ENCODE measurements around the gene NDUFB1. TPM values are rescaled to one million over a fixed set of nuclear protein-coding genes. Genes with fewer than 3 reads are reported as not detected.
A peak's percentile ranks its signal among the peaks of the same experiment; 100 is the strongest.

The NDUFB1 gene
- total and polyA plus RNA-seq, 2 of the 13 experiments (the other 11 are each of a cell fraction or from before 2014, with no cell fraction given) = 181 to 281 TPM

- TF ChIP-seq GATAD1 (CRISPR knock-in tag; IDR thresholded peaks at IDR 0.05) = peak; percentile 88
- peak; percentile 37; the same call in 1 of the 2 replicates for TF ChIP-seq TFDP1 (CRISPR knock-in tag; IDR thresholded peaks at IDR 0.05; ENCODE audit: borderline replicate concordance)
- TF ChIP-seq ZBTB3 (CRISPR knock-in tag; IDR thresholded peaks at IDR 0.05; ENCODE audit: borderline replicate concordance, low read depth) = no peak
- no peak for TF ChIP-seq ATF1 (CRISPR knock-in tag; IDR thresholded peaks at IDR 0.05)
- no peak; the same call in 1 of the 2 replicates for TF ChIP-seq ZNF274 (CRISPR knock-in tag; IDR thresholded peaks at IDR 0.05)
- no peak for TF ChIP-seq SNAPC2 (CRISPR knock-in tag; IDR thresholded peaks at IDR 0.05)
- TF ChIP-seq ZFP1 (CRISPR knock-in tag; IDR thresholded peaks at IDR 0.05) = no peak
- no peak for TF ChIP-seq HNRNPL (IDR thresholded peaks at IDR 0.05; ENCODE audit: low read depth, low read length)
- TF ChIP-seq MAFK (conservative IDR thresholded peaks at IDR 0.05 in 1 of 2, IDR thresholded peaks at IDR 0.05 in 1 of 2; ENCODE audit: low read length in 2 of 2) = no peak
- peak; percentile 69 for TF ChIP-seq SAP130 (CRISPR knock-in tag; IDR thresholded peaks at IDR 0.05; ENCODE audit: low read depth)
- no peak for TF ChIP-seq HMG20B (CRISPR knock-in tag; conservative IDR thresholded peaks at IDR 0.05)
- TF ChIP-seq ZFX (CRISPR knock-in tag; IDR thresholded peaks at IDR 0.05; ENCODE audit: low read depth) = peak; percentile 66
- no peak for TF ChIP-seq SOX6 (IDR thresholded peaks at IDR 0.05)
- TF ChIP-seq SOX6 (CRISPR knock-in tag; IDR thresholded peaks at IDR 0.05) = no peak
- no peak for TF ChIP-seq ZNF737 (CRISPR knock-in tag; IDR thresholded peaks at IDR 0.05; ENCODE audit: borderline replicate concordance)
- TF ChIP-seq NR1H2 (CRISPR knock-in tag; IDR thresholded peaks at IDR 0.05; ENCODE audit: borderline replicate concordance, low read depth) = peak; percentile 32; the same call in 1 of the 2 replicates
- TF ChIP-seq ZBTB7A (CRISPR knock-in tag; IDR thresholded peaks at IDR 0.05) = no peak
- no peak for TF ChIP-seq ZNF510 (CRISPR knock-in tag; IDR thresholded peaks at IDR 0.05; ENCODE audit: low read depth)
- TF ChIP-seq NFE2L2 (IDR thresholded peaks at IDR 0.05; ENCODE audit: low read length) = no peak
- TF ChIP-seq KAT7 (CRISPR knock-in tag; IDR thresholded peaks at IDR 0.05; ENCODE audit: borderline replicate concordance) = peak; percentile 56; the same call in 1 of the 2 replicates
- no peak for TF ChIP-seq ZNF569 (CRISPR knock-in tag; IDR thresholded peaks at IDR 0.05; ENCODE audit: borderline replicate concordance)
- TF ChIP-seq ZSCAN5A (CRISPR knock-in tag; IDR thresholded peaks at IDR 0.05; ENCODE audit: borderline replicate concordance) = no peak
- 0 out of 2 replicates have a peak, but pooled peaks have one; percentile 26 for TF ChIP-seq ZBTB10 (CRISPR knock-in tag; IDR thresholded peaks at IDR 0.05; ENCODE audit: borderline replicate concordance)
- TF ChIP-seq TRAFD1 (CRISPR knock-in tag; IDR thresholded peaks at IDR 0.05; ENCODE audit: borderline replicate concordance) = no peak
These were observed 15.2 kb downstream of the NDUFB1 start, which contains the start of gene ATXN3 (continued) for GRCh38 chr14:92106143-92106926.

Measured in HepG2 (cell line).